OCI-LY3 (cell line): ENCODE measurements around the gene BHLHE41.

Experiments
- H2AFZ ChIP-seq: fragments of 200-600, 300-600 bp; shearing (Covaris generic); 2 replicates; pipeline ENCODE4 v1.6.0; 2014; ENCODE audit warnings: antibody characterized with exemption, low read depth, low read length
- H3K27ac ChIP-seq: fragments of 200-600, 300-600 bp; sonication (generic); 2 replicates; pipeline ENCODE4 v1.5.1; 2014; ENCODE audit warnings: mild to moderate bottlenecking, low read length, moderate library complexity, mixed read lengths
- H3K27me3 ChIP-seq: fragments of 200-600, 300-600 bp; sonication (generic); 2 replicates; pipeline ENCODE4 v1.6.1; 2014; ENCODE audit warnings: low read depth, low read length, mixed read lengths
- H3K36me3 ChIP-seq: fragments of 200-600, 300-600 bp; sonication (generic); replicated peaks from 2 replicates; pipeline ENCODE3; 2014; ENCODE audit warnings: low read depth, low read length, mixed read lengths
- H3K4me1 ChIP-seq: fragments of 300-600, 200-600 bp; sonication (generic); 2 replicates; pipeline ENCODE4 v1.6.1; 2014; ENCODE audit warnings: low read length, mixed read lengths
- H3K4me2 ChIP-seq: fragments of 200-600, 300-600 bp; sonication (generic); 2 replicates; pipeline ENCODE4 v1.6.1; 2014; ENCODE audit warnings: low read length, mixed read lengths
- H3K4me3 ChIP-seq: fragments of 300-600, 200-600 bp; sonication (generic); 2 replicates; pipeline ENCODE4 v1.5.1; 2014; ENCODE audit warnings: antibody characterized with exemption, mild to moderate bottlenecking, low read length, moderate library complexity
- H3K79me2 ChIP-seq: fragments of 300-600, 200-600 bp; shearing (Covaris generic); 2 replicates; pipeline ENCODE4 v1.6.1; 2014; ENCODE audit warnings: mild to moderate bottlenecking, low read length, mixed read lengths
- H3K9ac ChIP-seq: fragments of 300-600, 200-600 bp; shearing (Covaris generic); 2 replicates; pipeline ENCODE4 v1.6.0; 2014; ENCODE audit warnings: mild to moderate bottlenecking, low read length, moderate library complexity
- H3K9me3 ChIP-seq: fragments of 200-600, 300-600 bp; shearing (Covaris generic); 2 replicates; pipeline ENCODE4 v1.6.1; 2014; ENCODE audit warnings: low read length, mixed read lengths; ENCODE audit not compliant: insufficient read depth
- H4K20me1 ChIP-seq: fragments of 200-600, 300-600 bp; sonication (generic); 2 replicates; pipeline ENCODE4 v1.6.1; 2016; ENCODE audit warnings: low read length, mixed read lengths; ENCODE audit not compliant: insufficient read depth
- CTCF ChIP-seq: fragments of 200-600, 300-600 bp; sonication (generic); IDR thresholded peaks from 2 replicates; pipeline ENCODE4 v1.5.1; 2014; ENCODE audit warnings: antibody characterized with exemption, low read length, low read depth
- EZH2phosphoT487 ChIP-seq: fragments of 200-600 bp; shearing (Covaris generic); IDR thresholded peaks from 2 replicates; pipeline ENCODE4 v1.6.1; 2018; ENCODE audit warnings: antibody characterized with exemption, mixed run types, low read depth

The BHLHE41 gene

GRCh38 chr12:26123482-26123980 lies 1.3 kb downstream of the BHLHE41 start:
- Histone ChIP-seq H3K79me2 (no peaks in the 10 kb centered on the region), H3K27me3 (peaks cover 57% of the 10 kb centered on the region), H3K27ac (no peak overlapping the region), H4K20me1 (no peaks in the 10 kb centered on the region), H3K4me3 (peak overlapping the region; percentile 83), H2AFZ (no peak overlapping the region), H3K4me2 (peak overlapping the region; percentile 99), H3K4me1 (peaks cover 40% of the 10 kb centered on the region), H3K36me3 (no peaks in the 10 kb centered on the region), H3K9me3 (no peaks in the 10 kb centered on the region), H3K9ac (no peak overlapping the region)
- TF ChIP-seq EZH2phosphoT487: no peak
- no peak for TF ChIP-seq CTCF

- Histone ChIP-seq H2AFZ (peak overlapping the region; percentile 70; the same call in 1 of the 2 replicates), H3K4me1 (peaks cover 45% of the 10 kb centered on the region), H3K9ac (peak overlapping the region; percentile 41), H3K36me3 (no peaks in the 10 kb centered on the region), H3K27me3 (peaks cover 50% of the 10 kb centered on the region), H4K20me1 (no peaks in the 10 kb centered on the region), H3K27ac (no peak overlapping the region), H3K4me3 (peak overlapping the region; percentile 83), H3K9me3 (no peaks in the 10 kb centered on the region), H3K79me2 (no peaks in the 10 kb centered on the region), H3K4me2 (peak overlapping the region; percentile 99)
- TF ChIP-seq CTCF (peak; percentile 70), EZH2phosphoT487 (no peak)
Measured at GRCh38 chr12:26122681-26123481, 2.0 kb downstream of the BHLHE41 start.

- Histone ChIP-seq H3K4me1 (peaks cover 52% of the 10 kb centered on the region), H2AFZ (peak overlapping the region; percentile 37; the same call in 1 of the 2 replicates), H3K9ac (peak overlapping the region; percentile 41; the same call in 1 of the 2 replicates), H3K27ac (no peak overlapping the region), H3K79me2 (no peaks in the 10 kb centered on the region), H4K20me1 (no peaks in the 10 kb centered on the region), H3K4me2 (peak overlapping the region; percentile 99), H3K36me3 (no peaks in the 10 kb centered on the region), H3K9me3 (no peaks in the 10 kb centered on the region), H3K4me3 (peak overlapping the region; percentile 83), H3K27me3 (peaks cover 47% of the 10 kb centered on the region)
- TF ChIP-seq CTCF: peak; percentile 17
- TF ChIP-seq EZH2phosphoT487: no peak
Measured at GRCh38 chr12:26122061-26122680, 2.7 kb downstream of the BHLHE41 start.

- TF ChIP-seq CTCF (no peak), EZH2phosphoT487 (no peak)
- Histone ChIP-seq H2AFZ (peak overlapping the region; percentile 37; the same call in 1 of the 2 replicates), H3K27ac (no peak overlapping the region), H3K79me2 (no peaks in the 10 kb centered on the region), H4K20me1 (no peaks in the 10 kb centered on the region), H3K4me1 (peaks cover 54% of the 10 kb centered on the region), H3K4me3 (peak overlapping the region; percentile 83), H3K27me3 (peaks cover 47% of the 10 kb centered on the region), H3K9me3 (no peaks in the 10 kb centered on the region), H3K36me3 (no peaks in the 10 kb centered on the region), H3K4me2 (peak overlapping the region; percentile 99), H3K9ac (peak overlapping the region; percentile 37; the same call in 1 of the 2 replicates)
Measured at GRCh38 chr12:26121323-26122060, 3.3 kb downstream of the BHLHE41 start.
